HG03439 (cell line): Measurements from ENCODE around the gene KAZN.

ENCODE experiments used
- ATAC-seq: cut with Tn5 transposase; IDR thresholded peaks from one replicate; pipeline ENCODE4 v1.9.1; 2021; ENCODE audit warnings: mild to moderate bottlenecking, moderate library complexity; ENCODE audit not compliant: unreplicated experiment

Gene KAZN

GRCh38 chr1:14612256-14612655 lies 13.8 kb downstream of the KAZN start:
- ATAC-seq = no peak

GRCh38 chr1:14613926-14614325 lies 15.4 kb downstream of the KAZN start:
- no peak for ATAC-seq

GRCh38 chr1:14614341-14614740 lies 15.9 kb downstream of the KAZN start:
- no peak for ATAC-seq

- no peak for ATAC-seq
Observed at GRCh38 chr1:14615549-14616218, 17.2 kb downstream of the KAZN start.

DNA sequence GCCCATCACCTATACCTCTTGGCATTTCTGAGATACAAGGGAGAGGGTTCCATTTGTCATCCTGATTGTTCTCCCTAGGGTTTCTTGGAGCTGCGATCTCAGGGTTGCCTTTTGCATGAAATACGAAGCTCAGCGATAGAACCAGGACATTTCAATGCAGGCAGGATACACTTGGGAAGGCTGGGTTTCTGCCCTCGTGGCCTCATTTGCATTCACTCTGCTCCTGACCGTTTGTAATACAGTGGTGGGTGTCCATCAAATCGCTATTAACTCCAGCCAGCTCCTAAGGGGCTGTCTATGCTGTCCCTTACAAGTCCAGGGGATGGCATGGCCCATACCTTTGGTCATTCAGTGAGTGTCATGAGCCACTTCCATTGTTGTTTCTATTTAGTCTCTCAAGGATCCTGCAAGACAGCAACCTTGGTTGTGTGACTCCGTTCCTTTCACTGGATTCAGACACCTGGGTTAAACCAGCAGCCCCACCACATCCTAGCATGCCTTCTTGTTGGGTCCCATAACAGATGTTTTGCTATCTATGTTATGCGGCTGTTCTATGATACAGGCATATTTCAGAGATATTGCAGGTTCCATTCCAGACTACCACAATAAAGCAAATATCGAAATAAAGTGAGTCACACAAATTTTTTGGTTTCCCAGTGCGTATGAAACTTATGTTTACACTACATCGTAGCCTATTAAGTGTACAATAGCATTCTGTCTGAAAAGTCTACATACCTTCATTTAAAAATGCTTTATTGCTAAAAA lies 18.3 kb downstream of the KAZN start:
- no peak for ATAC-seq

- ATAC-seq = no peak
Observed at GRCh38 chr1:14617791-14618190, 19.3 kb downstream of the KAZN start.

DNA sequence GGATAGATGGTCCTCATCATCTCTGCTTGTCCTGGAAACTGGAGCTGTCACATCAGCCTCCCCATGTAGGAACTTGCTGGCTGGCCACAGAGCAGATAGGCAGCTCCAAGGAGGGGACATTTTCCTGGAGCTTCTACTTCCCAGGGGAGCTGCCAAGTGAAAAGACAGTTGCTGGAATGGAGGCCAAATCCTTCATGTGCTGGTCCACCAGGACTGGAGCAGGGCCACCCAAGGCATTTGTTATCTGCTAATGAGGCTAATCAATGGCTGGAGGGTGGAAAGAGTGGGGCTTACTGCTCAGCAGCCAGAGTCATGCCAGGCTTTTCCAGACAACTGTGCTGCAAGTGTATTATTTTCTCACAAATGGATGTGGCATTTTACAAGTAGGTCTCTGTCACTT lies 22.5 kb downstream of the KAZN start:
- ATAC-seq = no peak

DNA sequence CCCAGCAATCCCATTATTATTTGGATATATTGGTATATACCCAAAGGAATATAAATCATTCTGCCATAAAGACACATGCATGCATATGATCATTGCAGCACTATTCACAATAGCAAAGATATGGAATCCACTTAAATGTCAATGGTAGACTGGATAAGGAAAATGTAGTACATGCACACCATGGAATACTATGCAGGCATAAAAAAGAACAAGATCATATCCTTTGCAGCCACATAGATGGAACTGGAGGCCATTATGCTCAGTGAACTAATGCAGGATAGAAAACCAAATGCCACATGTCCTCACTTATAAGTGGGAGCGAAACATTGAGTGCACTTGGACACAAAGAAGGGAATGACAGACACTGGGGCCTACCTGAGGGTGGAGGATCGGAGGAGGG lies 24.6 kb downstream of the KAZN start:
- no peak for ATAC-seq

DNA sequence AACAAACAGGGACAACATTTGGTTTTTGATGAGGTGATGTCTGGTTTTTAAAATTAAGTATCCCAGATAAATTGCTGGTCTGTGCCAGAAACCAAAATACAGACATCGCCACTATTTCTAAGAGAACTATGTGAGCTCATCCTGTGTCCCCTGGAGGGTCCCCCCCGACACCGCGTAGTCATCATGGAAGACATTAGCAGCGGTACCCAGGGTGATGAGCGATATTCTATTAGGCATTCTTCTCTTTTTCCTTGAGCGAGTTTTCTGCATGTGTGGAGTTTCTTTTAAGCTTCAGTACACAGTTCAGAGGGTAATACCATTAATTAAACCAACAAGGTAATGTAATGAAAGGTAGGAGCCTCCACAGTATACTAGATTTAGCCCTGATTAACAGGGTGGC lies 26.5 kb downstream of the KAZN start:
- no peak for ATAC-seq

DNA sequence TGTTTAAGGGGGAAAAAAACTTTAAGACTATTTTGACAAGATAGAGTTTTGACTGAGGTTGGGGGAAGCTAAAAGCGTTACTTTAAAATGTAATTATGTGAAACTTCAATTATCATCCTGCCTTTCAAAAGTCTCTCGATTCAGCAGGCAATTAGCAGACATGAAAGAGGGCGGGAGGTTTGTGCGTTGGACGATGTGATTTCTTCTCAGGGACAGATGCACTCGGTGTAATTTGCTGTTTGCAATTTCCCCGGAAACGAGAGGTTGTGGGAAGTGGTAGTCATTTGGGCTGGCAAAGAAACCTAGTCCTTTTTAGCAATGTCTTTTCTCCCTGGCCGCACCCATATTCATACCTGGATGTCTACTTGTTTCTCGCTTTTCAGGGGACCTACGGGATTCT lies 27.1 kb downstream of the KAZN start:
- no peak for ATAC-seq

GRCh38 chr1:14625996-14626395 lies 27.5 kb downstream of the KAZN start:
- no peak for ATAC-seq

DNA sequence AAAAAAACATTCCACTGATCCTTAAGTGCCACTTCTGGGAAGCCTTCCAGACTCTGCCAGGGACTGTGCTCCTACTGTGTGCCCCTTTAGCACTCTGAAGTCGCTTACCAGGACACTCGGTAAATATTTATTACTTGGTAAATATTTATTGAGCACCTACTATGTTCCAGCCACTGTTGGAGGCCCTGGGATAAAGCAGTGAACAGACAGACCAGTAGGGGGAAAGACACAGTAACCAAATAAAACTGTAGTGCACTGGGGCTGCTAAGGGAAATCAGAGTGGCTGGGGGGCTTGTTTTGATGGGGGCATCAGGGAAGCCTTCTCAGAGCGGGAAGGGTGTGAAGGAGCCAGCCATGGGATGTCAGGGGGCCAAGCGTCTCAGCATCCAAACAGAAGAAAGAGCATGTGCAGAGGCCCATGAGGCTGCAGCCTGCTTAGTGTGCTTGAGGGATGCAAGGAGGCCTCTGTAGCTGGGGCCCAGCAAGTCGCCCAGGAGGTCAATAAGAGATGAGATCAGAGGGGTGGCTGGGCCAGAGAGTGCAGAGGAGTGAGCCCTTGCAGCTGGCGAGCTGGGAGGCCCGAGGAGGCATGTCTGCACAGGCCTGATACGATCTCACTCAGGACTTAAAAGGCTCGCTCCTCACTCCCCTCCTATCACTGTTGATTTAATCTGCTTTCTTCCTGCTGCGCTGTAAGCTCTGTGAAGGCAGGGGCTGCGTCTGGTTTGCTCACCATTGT lies 28.6 kb downstream of the KAZN start:
- ATAC-seq = no peak

DNA sequence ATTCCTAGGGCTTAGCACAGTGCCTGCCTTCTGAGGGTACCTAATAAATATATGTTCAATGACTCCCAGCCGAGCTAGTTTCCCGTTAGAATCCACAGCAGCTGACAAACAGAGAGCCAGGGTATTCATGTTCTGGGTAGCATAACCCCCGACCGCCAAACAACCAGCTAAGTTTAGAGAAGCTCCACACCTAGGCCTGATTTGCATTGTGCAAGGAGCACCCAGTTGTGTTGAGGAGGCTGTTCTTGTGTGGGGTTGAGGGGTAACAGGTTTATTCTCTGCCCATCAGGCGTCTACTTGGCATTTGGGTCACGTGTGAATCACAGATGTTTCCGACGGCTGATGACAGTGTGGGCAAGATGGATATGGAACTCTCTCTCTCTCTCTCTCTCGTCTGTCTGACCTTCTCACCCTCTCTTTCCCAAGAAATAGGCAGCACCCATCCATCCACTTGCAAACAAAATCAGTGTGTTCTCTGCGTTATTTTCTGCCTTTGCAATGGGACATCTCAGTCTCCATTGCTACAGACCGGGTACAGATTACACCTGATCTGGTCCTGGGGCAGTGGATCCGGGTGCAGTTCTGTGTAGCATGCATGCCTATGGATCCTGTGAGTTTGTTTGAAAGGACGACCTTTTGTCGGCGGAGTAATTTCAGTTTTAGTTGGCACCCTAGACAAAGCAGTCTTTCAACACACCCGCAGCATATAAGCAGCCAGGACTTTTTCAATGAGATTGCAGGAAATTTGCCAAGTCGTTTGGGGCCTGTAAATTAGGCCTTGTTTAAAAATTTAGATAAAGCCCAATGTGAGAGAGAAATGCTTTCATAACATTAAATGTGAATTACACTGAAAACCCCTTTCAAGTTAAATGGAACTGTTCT lies 29.4 kb downstream of the KAZN start:
- no peak for ATAC-seq

DNA sequence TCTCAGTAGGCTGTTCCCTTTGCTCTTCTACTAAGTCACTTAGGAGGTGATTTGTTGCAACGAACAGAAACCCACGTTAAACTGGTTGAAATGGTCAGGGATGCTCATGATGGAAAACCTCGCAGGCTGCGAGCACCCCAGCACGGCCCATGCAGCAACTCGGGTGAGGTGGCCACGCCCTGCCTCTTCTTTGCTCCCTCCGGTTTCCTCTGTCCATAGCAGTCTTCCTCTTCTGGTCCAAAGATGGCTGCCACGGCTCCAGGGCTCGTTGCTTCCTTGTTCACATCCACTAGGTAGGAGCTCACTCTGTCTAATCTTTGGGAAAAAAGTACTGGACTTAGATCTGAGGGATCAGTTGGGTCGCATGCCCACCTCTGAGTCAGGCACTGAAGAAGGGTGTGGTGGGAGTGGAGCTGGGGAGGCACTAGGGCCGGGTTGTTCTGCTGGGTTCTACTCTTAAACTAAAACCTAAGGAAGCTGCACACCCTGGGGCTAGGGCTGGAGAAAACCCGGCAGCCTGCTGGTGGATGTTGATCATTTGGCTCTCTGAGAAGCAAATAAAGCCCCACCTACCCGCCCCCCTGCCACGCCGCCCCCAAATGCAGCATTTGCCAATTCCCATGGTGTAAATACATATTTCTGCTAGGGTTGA lies 31.0 kb downstream of the KAZN start:
- ATAC-seq = no peak

DNA sequence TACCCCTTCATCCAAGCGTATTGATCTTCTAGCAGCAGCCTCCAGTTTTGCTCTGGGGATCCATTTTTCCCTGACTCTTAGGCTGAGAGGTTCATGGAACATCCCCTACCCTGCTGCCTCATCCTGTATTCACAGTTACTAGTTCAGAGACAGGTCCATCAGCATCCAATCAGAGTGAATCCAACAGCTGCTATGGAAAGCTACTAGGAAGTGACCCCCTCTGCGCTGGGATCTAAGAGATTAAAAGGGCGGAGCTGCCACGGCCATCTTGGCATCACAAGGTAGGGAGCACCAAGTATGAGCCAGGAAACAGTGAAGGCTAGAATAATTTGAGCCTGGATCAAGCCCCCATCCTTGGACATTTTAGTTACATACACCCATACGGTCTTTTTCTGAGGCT lies 32.5 kb downstream of the KAZN start:
- ATAC-seq = no peak

- ATAC-seq = no peak
Observed at GRCh38 chr1:14631421-14631820, 32.9 kb downstream of the KAZN start.

DNA sequence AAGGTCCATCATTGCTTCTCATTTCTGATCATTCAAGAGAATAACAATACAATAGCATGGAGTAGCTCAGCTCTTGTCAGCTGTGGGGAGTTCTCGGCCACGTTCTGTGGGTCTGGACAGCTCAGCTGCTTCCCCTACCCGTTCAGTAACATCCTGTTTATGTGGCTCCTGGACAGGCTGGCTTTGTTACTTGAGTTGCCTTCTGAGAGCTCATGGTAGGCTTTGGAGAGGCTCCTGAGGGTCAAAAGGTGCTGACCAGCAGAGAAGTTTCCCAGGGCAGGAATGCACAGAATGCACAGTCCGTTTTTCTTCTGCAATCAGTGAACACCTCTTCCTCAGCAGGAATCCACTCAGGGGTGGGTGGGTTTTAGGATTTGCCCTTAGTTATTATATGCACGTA lies 36.0 kb downstream of the KAZN start:
- no peak for ATAC-seq

DNA sequence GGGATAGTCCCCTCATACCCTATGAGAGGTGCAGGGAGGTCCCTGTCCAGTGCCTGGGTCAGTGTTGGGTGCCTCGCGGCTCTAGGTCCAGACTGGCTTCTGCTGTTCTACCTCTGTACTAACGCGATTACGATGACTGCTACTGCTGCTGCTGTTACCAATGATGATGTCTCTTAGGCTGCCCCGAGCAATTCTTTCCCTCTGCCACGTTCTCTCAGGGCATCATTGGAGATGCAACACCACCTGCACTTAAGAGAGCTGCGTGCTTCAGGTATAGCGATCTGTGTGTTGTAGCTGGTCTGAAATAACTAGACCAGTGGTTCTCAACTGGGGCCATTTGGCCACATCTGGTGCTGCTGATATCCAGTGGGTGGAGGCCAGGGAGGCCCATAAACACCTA lies 36.9 kb downstream of the KAZN start:
- ATAC-seq = no peak

GRCh38 chr1:14636897-14637632 lies 38.6 kb downstream of the KAZN start:
- no peak for ATAC-seq
